Stomach (tissue), 9 donors: ENCODE data around the gene PHF21B. TPM values are rescaled to one million over a fixed set of nuclear protein-coding genes. Genes with fewer than 3 reads are reported as not detected.

ENCODE experiments used
- DNase-seq, 2 donors: peaks; one replicate each; pipeline versions ENCODE4 v3.0.0 to v3.0.0-alpha.2; 2013 to 2019
- H3K27ac ChIP-seq, 5 donors: fragments of 200-600 bp in 4 of 5; sonication (generic) in 4 of 5; one replicate each; pipeline ENCODE4 v1.5.1; 2013 to 2019; ENCODE audit warnings: mild to moderate bottlenecking in 1 of 5, moderate library complexity in 1 of 5
- H3K27me3 ChIP-seq, 3 donors: fragments of 200-600 bp; sonication (generic); one replicate each; pipeline ENCODE4 v1.5.1; 2017 to 2019; ENCODE audit warnings: mixed run types in 1 of 3
- H3K36me3 ChIP-seq, 4 donors: fragments of 200-600 bp; sonication (generic); 1 replicate in 3 of 4; 2 replicates in 1 of 4; pipeline ENCODE4 v1.5.1; 2016 to 2019
- H3K4me1 ChIP-seq, 4 donors: fragments of 200-600 bp; sonication (generic); one replicate each; pipeline ENCODE4 v1.5.1; 2016 to 2019
- H3K4me3 ChIP-seq, 4 donors: fragments of 200-600 bp; sonication (generic) in 3 of 4; one replicate each; pipeline ENCODE4 v1.5.1; 2016 to 2019; ENCODE audit warnings: mild to moderate bottlenecking in 1 of 4
- H3K9me3 ChIP-seq, 4 donors: fragments of 200-600 bp; sonication (generic); one replicate each; pipeline ENCODE4 v1.5.1; 2016 to 2019
- CTCF ChIP-seq, 7 experiments: fragments of 450-650 bp in 4 of 7; fragments of 200-600 bp in 3 of 7; sonication (generic) in 3 of 7; IDR thresholded peaks; one replicate each; pipeline ENCODE4 v1.5.1; 2016 to 2019; ENCODE audit warnings: antibody characterized with exemption in 7 of 7, control low read depth in 2 of 7, mild to moderate bottlenecking in 1 of 7
- EP300 ChIP-seq: sonication (generic); formaldehyde crosslinking; IDR thresholded peaks from one replicate; pipeline ENCODE4 v1.6.1; 2017; ENCODE audit warnings: antibody characterized with exemption
- POLR2A ChIP-seq, 4 donors: fragments of 450-650 bp; IDR thresholded peaks; one replicate each; pipeline ENCODE4 v1.6.1; 2016; ENCODE audit warnings: antibody characterized with exemption in 4 of 4, control low read depth in 2 of 4, mild to moderate bottlenecking in 1 of 4, moderate library complexity in 1 of 4
- POLR2AphosphoS5 ChIP-seq, 3 donors: sonication (generic); formaldehyde crosslinking; IDR thresholded peaks; one replicate each; pipeline ENCODE4 v1.6.1; 2016; ENCODE audit warnings: antibody characterized with exemption in 3 of 3
- WGBS, 5 donors: extraction: QIAGEN DNeasy Blood & Tissue Kit in 3 of 5; methylation state at CpG; one replicate each; pipeline versions ENCODE4 v1.1.5 to v1.1.7; 2013 to 2018; 5-methylcytosine and 5-hydroxymethylcytosine counted together
- intact Hi-C: fragments of 100-400 bp; cut with DNase I; formaldehyde crosslinking; loops from one replicate; pipeline ENCODE4 v1.15.1; 2023; ENCODE audit warnings: low total_unique reads
- polyA plus RNA-seq, 3 donors: library from polyadenylated mRNA; stranded (reverse); fragments of 200-250 nt; gene quantifications; one replicate each; pipeline ENCODE4 v1.2.3, GENCODE V29; 2013
- total RNA-seq, 5 donors: library from RNA; depleted of rRNA; stranded (reverse); fragments of >200 nt; gene quantifications; one replicate each; pipeline versions ENCODE4 v1.1.0 to v1.2.3, GENCODE V29; 2014 to 2016
- donor health status: healthy with polysubstance abuse.
- donor health status: Bipolar disorder and iron deficiency.
- donor health status: healthy.

Gene PHF21B
- total and polyA plus RNA-seq, 8 donors: 0.12 to 0.45 (median 0.26) TPM; not detected in 4

- no peak for DNase-seq
- Histone ChIP-seq H3K27ac (no peak overlapping the region), H3K27me3 (no peaks in the 10 kb centered on the region), H3K36me3 (peaks cover 0 to 14% (median 0%) of the 10 kb centered on the region in 4 donors), H3K9me3 (peaks cover 0 to 8% (median 4%) of the 10 kb centered on the region in 4 donors), H3K4me1 (no peaks in the 10 kb centered on the region), H3K4me3 (no peak overlapping the region)
- intact Hi-C loops: no loop called here
- TF ChIP-seq EP300 (no peak), POLR2AphosphoS5 (IDR thresholded peaks at IDR 0.05) (no peak), POLR2A (IDR thresholded peaks at IDR 0.05) (no peak), CTCF (IDR thresholded peaks at IDR 0.05) (no peak)
- WGBS, 5 donors: 84 to 89% (median 87%) methylated on average over 21 to 26 of the region's 26 CpGs
Observed at GRCh38 chr22:44882226-44882905, 127.4 kb downstream of the PHF21B start.

GRCh38 chr22:44881624-44882023 is 128.2 kb downstream of the PHF21B start:
- H3K36me3 ChIP-seq: peaks cover 0 to 14% (median 0%) of the 10 kb centered on the region in 4 donors
- no peaks in the 10 kb centered on the region for H3K27me3 ChIP-seq
- intact Hi-C loops: no loop called here
- no peak overlapping the region for H3K27ac ChIP-seq
- H3K4me3 ChIP-seq: no peak overlapping the region
- no peaks in the 10 kb centered on the region for H3K4me1 ChIP-seq
- no peak for TF ChIP-seq EP300
- TF ChIP-seq CTCF (IDR thresholded peaks at IDR 0.05): no peak
- TF ChIP-seq POLR2AphosphoS5 (IDR thresholded peaks at IDR 0.05): no peak
- TF ChIP-seq POLR2A (IDR thresholded peaks at IDR 0.05): no peak
- 85 to 89% (median 87%) methylated on average over 19 to 24 of the region's 24 CpGs for WGBS, 5 donors
- H3K9me3 ChIP-seq: peaks cover 0 to 15% (median 11%) of the 10 kb centered on the region in 4 donors
- DNase-seq: no peak

- DNase-seq: no peak
- Histone ChIP-seq H3K27ac (no peak overlapping the region), H3K36me3 (peaks cover 0 to 14% (median 0%) of the 10 kb centered on the region in 4 donors), H3K4me1 (no peaks in the 10 kb centered on the region), H3K4me3 (no peak overlapping the region), H3K27me3 (no peaks in the 10 kb centered on the region), H3K9me3 (peaks cover 0 to 18% (median 12%) of the 10 kb centered on the region in 4 donors)
- 88 to 92% (median 89%) methylated on average over 12 to 19 of the region's 19 CpGs for WGBS, 5 donors
- no peak for TF ChIP-seq EP300
- no peak for TF ChIP-seq POLR2AphosphoS5 (IDR thresholded peaks at IDR 0.05)
- TF ChIP-seq POLR2A (IDR thresholded peaks at IDR 0.05): no peak
- no peak for TF ChIP-seq CTCF (IDR thresholded peaks at IDR 0.05)
- intact Hi-C loops: no loop called here
Observed at GRCh38 chr22:44880610-44881290, 129.1 kb downstream of the PHF21B start.

- no peaks in the 10 kb centered on the region for H3K27me3 ChIP-seq
- no peak for DNase-seq
- H3K4me1 ChIP-seq: no peaks in the 10 kb centered on the region
- H3K9me3 ChIP-seq: peaks cover 0 to 18% (median 12%) of the 10 kb centered on the region in 4 donors
- peaks cover 0 to 14% (median 0%) of the 10 kb centered on the region in 4 donors for H3K36me3 ChIP-seq
- no peak overlapping the region for H3K4me3 ChIP-seq
- H3K27ac ChIP-seq: no peak overlapping the region
- intact Hi-C loops: no loop called here
- TF ChIP-seq POLR2AphosphoS5 (IDR thresholded peaks at IDR 0.05) (no peak), POLR2A (IDR thresholded peaks at IDR 0.05) (no peak), CTCF (IDR thresholded peaks at IDR 0.05) (no peak), EP300 (no peak)
- WGBS, 5 donors: 85 to 91% (median 86%) methylated on average over 12 of the region's 12 CpGs
Observed at GRCh38 chr22:44879301-44879680, 130.5 kb downstream of the PHF21B start.
